HepG2 (cell line): ENCODE results near the gene SLC6A7. TPM values are rescaled to one million over a fixed set of nuclear protein-coding genes. Genes with fewer than 3 reads are reported as not detected.

Experiments used
- ATAC-seq: fragments of 200-7000 bp; cut with Tn5 transposase; 3 replicates; pipeline ENCODE4 v1.9.1; 2020; ENCODE audit warnings: mild to moderate bottlenecking, moderate library complexity
- BruUV-seq: library from RNA; stranded (reverse); fragments of 400-500 nt; replicated peaks from 2 replicates; lab custom pipeline; 2021; lab: Mats Ljungman, UMichigan
- CTCF ChIA-PET: fragments of 300-600 bp; formaldehyde crosslinking; extraction: SDS; loops from one replicate; lab custom pipeline; 2021; ENCODE audit warnings: low total read pairs, inconsistent platforms, low intra/inter-chr PET ratio; lab: Yijun Ruan, JAX
- POLR2A ChIA-PET: fragments of 350-600 bp; sonication (Branson Sonifier 250); formaldehyde crosslinking; loops from one replicate; lab custom pipeline; 2020; ENCODE audit warnings: antibody characterized with exemption, inconsistent platforms; lab: Yijun Ruan, JAX
- DNase-seq: peaks from one replicate; pipeline ENCODE4 v3.0.0-alpha.2; 2015; ENCODE audit warnings: low spot score
- FAIRE-seq: peaks from 3 replicates; lab custom pipeline; 2011; peaks lifted over from hg19 to GRCh38; lab: Jason Lieb, UNC
- H2AFZ ChIP-seq: one replicate; pipeline ENCODE4 v1.6.1; 2011; ENCODE audit warnings: low read length, inconsistent platforms
- H3K27ac ChIP-seq: fragments of 300-600 bp; 3 replicates; pipeline ENCODE4 v1.8.0; 2011; ENCODE audit warnings: mixed run types, mild to moderate bottlenecking, mixed read lengths, low read length, inconsistent platforms; ENCODE audit not compliant: insufficient read depth; ENCODE audit errors: extremely low read length
- H3K27me3 ChIP-seq, 2 experiments: fragments of 200-600 bp in 1 of 2; 2 replicates in 1 of 2; 3 replicates in 1 of 2; pipeline versions ENCODE4 v1.6.0 to v1.8.0; 2011; ENCODE audit warnings: low read length in 2 of 2, mild to moderate bottlenecking in 2 of 2, moderate library complexity in 2 of 2, inconsistent platforms in 1 of 2; ENCODE audit not compliant: insufficient read depth in 2 of 2, control insufficient read depth in 1 of 2
- H3K36me3 ChIP-seq, 2 experiments: fragments of 200-600 bp in 1 of 2; replicated peaks in 1 of 2; 2 replicates in 1 of 2; 3 replicates in 1 of 2; pipeline versions ENCODE4 v1.5.1 to v1.8.0; 2011; ENCODE audit warnings: low read length in 2 of 2, inconsistent platforms in 1 of 2; ENCODE audit not compliant: insufficient read depth in 2 of 2, control insufficient read depth in 1 of 2
- H3K4me1 ChIP-seq: 2 replicates; pipeline ENCODE4 v1.5.1; 2012; ENCODE audit warnings: low read length, inconsistent platforms; ENCODE audit not compliant: insufficient read depth
- H3K4me2 ChIP-seq: 2 replicates; pipeline ENCODE4 v1.6.0; 2011; ENCODE audit warnings: low read depth, low read length, inconsistent platforms
- H3K4me3 ChIP-seq, 3 experiments: fragments of 200-600 bp in 1 of 3; sonication (generic), shearing (Covaris generic) in 1 of 3; replicated peaks in 1 of 3; 2 replicates each; pipeline ENCODE4 v1.5.1; 2011 to 2016; ENCODE audit warnings: low read length in 3 of 3, inconsistent platforms in 2 of 3, low read depth in 2 of 3, mild to moderate bottlenecking in 2 of 3, control low read depth in 1 of 3, mixed read lengths in 1 of 3; ENCODE audit not compliant: insufficient read depth in 1 of 3
- H3K79me2 ChIP-seq: one replicate; pipeline ENCODE4 v1.6.1; 2011; ENCODE audit warnings: low read length, inconsistent platforms; ENCODE audit not compliant: insufficient read depth
- H3K9ac ChIP-seq: 2 replicates; pipeline ENCODE4 v1.6.0; 2011; ENCODE audit warnings: mild to moderate bottlenecking, low read depth, low read length, inconsistent platforms; ENCODE audit not compliant: insufficient read depth
- H3K9me3 ChIP-seq: 2 replicates; pipeline ENCODE4 v1.5.1; 2012; ENCODE audit warnings: mild to moderate bottlenecking, low read length
- H4K20me1 ChIP-seq: 2 replicates; pipeline ENCODE4 v1.6.0; 2011; ENCODE audit warnings: inconsistent platforms, mild to moderate bottlenecking, low read length, moderate library complexity; ENCODE audit not compliant: insufficient read depth
- AFF4 ChIP-seq: sonication (generic); formaldehyde crosslinking; IDR thresholded peaks from 2 replicates; pipeline ENCODE4 v1.4.0; 2020; ENCODE audit warnings: missing genetic modification reagents
- JARID2 ChIP-seq: sonication (generic); formaldehyde crosslinking; IDR thresholded peaks from 2 replicates; pipeline ENCODE4 v1.8.1; 2023; ENCODE audit warnings: missing genetic modification reagents, inconsistent platforms; ENCODE audit not compliant: insufficient replicate concordance
- MLX ChIP-seq: IDR thresholded peaks from 2 replicates; pipeline ENCODE4 v1.6.1; 2016
- POGZ ChIP-seq: sonication (generic); formaldehyde crosslinking; IDR thresholded peaks from 2 replicates; pipeline ENCODE4 v1.4.0; 2020; ENCODE audit warnings: mild to moderate bottlenecking, missing genetic modification reagents
- SP5 ChIP-seq: IDR thresholded peaks from 2 replicates; pipeline ENCODE4 v1.6.1; 2016; ENCODE audit warnings: low read depth, borderline replicate concordance
- SRF ChIP-seq: IDR thresholded peaks from 2 replicates; pipeline ENCODE4 v1.6.1; 2011; ENCODE audit warnings: mild to moderate bottlenecking, low read depth, low read length, moderate library complexity
- TOE1 ChIP-seq: sonication (generic); formaldehyde crosslinking; IDR thresholded peaks from 2 replicates; pipeline ENCODE4 v1.4.0; 2020; ENCODE audit warnings: mild to moderate bottlenecking, missing genetic modification reagents
- ZNF512B ChIP-seq: sonication (generic); formaldehyde crosslinking; IDR thresholded peaks from 2 replicates; pipeline ENCODE4 v1.5.1; 2020; ENCODE audit warnings: missing genetic modification reagents, mild to moderate bottlenecking, borderline replicate concordance
- ZNF777 ChIP-seq: sonication (generic); formaldehyde crosslinking; IDR thresholded peaks from 2 replicates; pipeline ENCODE4 v1.4.0; 2020; ENCODE audit warnings: missing genetic modification reagents
- ZSCAN29 ChIP-seq: sonication (generic); formaldehyde crosslinking; conservative IDR thresholded peaks from 2 replicates; pipeline ENCODE4 v1.4.0; 2020; ENCODE audit warnings: mild to moderate bottlenecking, missing genetic modification reagents
- WGBS: methylation state at CpG from one replicate; pipeline ENCODE4 v1.1.6; 2017; ENCODE audit warnings: low lambda C conversion rate; 5-methylcytosine and 5-hydroxymethylcytosine counted together
- in situ Hi-C: cut with HindIII; loops from 2 replicates; pipeline ENCODE4 v1.10.0; 2017; ENCODE audit warnings: low pct_unique_long_range_greater_than_20kb; ENCODE audit not compliant: extremely low pct_ligation_motif_present
- intact Hi-C: fragments of 100-400 bp; cut with micrococcal nuclease; formaldehyde crosslinking; loops from one replicate; pipeline ENCODE4 v1.10.0; 2022; ENCODE audit not compliant: unreplicated experiment
- polyA plus RNA-seq, 8 experiments: library from polyadenylated mRNA; depleted of rRNA in 3 of 8; stranded (reverse) in 7 of 8; unstranded in 1 of 8; fragments of >200 nt; fragmentation: Illumina TruSeq in 4 of 8; extraction: Trizol in 4 of 8; gene quantifications; 2 replicates each; pipeline versions ENCODE4 v1.2.1 to v1.2.3, GENCODE V29; 2011 to 2016; ENCODE audit warnings: low read depth in 4 of 8, missing spikeins in 1 of 8, mixed read lengths in 1 of 8; ENCODE audit not compliant: insufficient read depth in 1 of 8
- total RNA-seq, 5 experiments: library from RNA; depleted of rRNA; stranded (reverse); fragments of >200 nt; fragmentation: Illumina TruSeq; extraction: Trizol; gene quantifications; 2 replicates each; pipeline ENCODE4 v1.2.3, GENCODE V29; 2016; ENCODE audit warnings: low read depth in 1 of 5

SLC6A7 gene
- total and polyA plus RNA-seq, 2 of the 13 experiments (the other 11 are each of a cell fraction or from before 2014, with no cell fraction given): not detected

GRCh38 chr5:150148117-150148927, 41.5 kb upstream of the SLC6A7 start:
- DNase-seq: no peak
- peaks cover 0 to 17% of the 10 kb centered on the region in 2 experiments; a peak in 3 of 5 replicates for H3K27me3 ChIP-seq
- intact Hi-C loops (loop anchor here (10.0 kb wide), 1 partner anchor 276 kb away; no protein-coding TSS in a partner anchor), in situ Hi-C loops (no loop called here)
- CTCF ChIA-PET: no interaction called here
- H3K9ac ChIP-seq: no peak overlapping the region
- no peaks in the 10 kb centered on the region for H3K36me3 ChIP-seq
- H3K79me2 ChIP-seq: no peaks in the 10 kb centered on the region
- TF ChIP-seq JARID2 (no peak), SRF (peak; percentile 50; the same call in 1 of the 2 replicates)
- WGBS: 58% methylated on average over 10 of the region's 11 CpGs
- no peak overlapping the region for H3K4me3 ChIP-seq
- no peak for FAIRE-seq
- H3K4me1 ChIP-seq: peaks cover 64% of the 10 kb centered on the region
- no TSS peak for BruUV-seq
- H3K4me2 ChIP-seq: no peak overlapping the region
- no peaks in the 10 kb centered on the region for H4K20me1 ChIP-seq
- no peak overlapping the region for H2AFZ ChIP-seq
- ATAC-seq: no peak
- POLR2A ChIA-PET: no interaction called here
- no peaks in the 10 kb centered on the region for H3K9me3 ChIP-seq
- H3K27ac ChIP-seq: no peak overlapping the region

GRCh38 chr5:150149618-150150017, 40.2 kb upstream of the SLC6A7 start:
- in situ Hi-C loops: no loop called here
- Histone ChIP-seq H2AFZ (no peak overlapping the region), H3K4me2 (no peak overlapping the region), H3K36me3 (no peaks in the 10 kb centered on the region), H3K9me3 (no peaks in the 10 kb centered on the region), H3K79me2 (no peaks in the 10 kb centered on the region), H3K27me3 (peaks cover 2 to 20% of the 10 kb centered on the region in 2 experiments; a peak in 3 of 5 replicates), H3K9ac (no peak overlapping the region), H3K4me1 (peaks cover 64% of the 10 kb centered on the region), H3K4me3 (no peak overlapping the region), H3K27ac (no peak overlapping the region), H4K20me1 (no peaks in the 10 kb centered on the region)
- FAIRE-seq (no peak), DNase-seq (no peak), ATAC-seq (no peak)
- intact Hi-C loops: loop anchor here (10.0 kb wide), 1 partner anchor 275 kb away; no protein-coding TSS in a partner anchor
- POLR2A ChIA-PET: no interaction called here
- BruUV-seq: no TSS peak
- CTCF ChIA-PET: no interaction called here
- TF ChIP-seq ZNF512B (CRISPR knock-in tag) (no peak), AFF4 (no peak), SP5 (no peak), TOE1 (CRISPR knock-in tag) (no peak), ZNF777 (CRISPR knock-in tag) (no peak), ZSCAN29 (CRISPR knock-in tag) (no peak), POGZ (CRISPR knock-in tag) (no peak), MLX (no peak)
